GM19238 (cell line): Measurements from ENCODE around the gene TRIM9.
"Not testable (repeated sequence)": the region's sequence is repeated elsewhere in the genome, so short reads cannot be mapped to it uniquely, and the experiment has no call there.

Source experiments
- DNase-seq: peaks from one replicate; pipeline ENCODE4 v3.0.0; 2011; ENCODE audit warnings: low spot score; ENCODE audit not compliant: insufficient read length

Gene TRIM9

DNA sequence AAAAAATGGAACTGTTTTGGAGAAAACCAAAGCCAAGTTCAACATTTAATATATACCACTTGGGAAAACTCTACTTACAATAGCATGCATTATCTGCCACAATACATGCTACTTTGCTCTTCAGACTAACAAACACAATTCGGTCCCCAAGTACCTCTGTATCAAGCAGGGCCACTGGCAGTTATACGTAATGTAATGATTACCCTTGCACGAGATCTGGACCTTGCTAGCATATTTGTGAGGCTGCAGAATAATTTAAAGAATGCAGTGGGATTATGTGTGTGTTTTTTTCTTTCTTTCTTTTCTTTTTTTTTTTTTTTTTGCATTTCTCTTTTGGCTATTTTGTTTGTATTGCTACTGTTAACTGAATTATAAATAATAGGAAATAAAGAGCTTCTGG lies 127.8 kb downstream of the TRIM9 start:
- no peak for DNase-seq

GRCh38 chr14:50964683-50965390 lies 130.1 kb downstream of the TRIM9 start:
- no peak for DNase-seq

DNA sequence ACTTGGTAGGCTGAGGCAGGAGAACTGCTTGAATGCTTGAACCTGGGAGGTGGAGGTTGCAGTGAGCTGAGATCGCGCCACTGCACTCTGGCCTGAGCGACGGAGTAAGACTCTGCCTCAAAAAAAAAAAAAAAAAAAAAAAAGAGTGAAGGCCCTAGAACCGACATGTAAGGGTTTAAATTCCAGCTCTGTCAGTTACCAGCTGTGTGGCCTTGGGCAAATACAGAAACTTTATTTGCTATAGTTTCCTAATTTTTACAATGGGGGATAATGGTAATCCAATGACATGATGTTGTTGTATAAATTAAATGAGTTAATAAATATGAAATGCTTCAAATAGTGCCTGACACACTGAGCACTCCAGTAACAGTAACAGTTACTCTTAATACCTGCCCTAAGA lies 131.0 kb downstream of the TRIM9 start:
- no peak for DNase-seq

- DNase-seq: no peak
Observed at GRCh38 chr14:50961605-50962221, 133.2 kb downstream of the TRIM9 start.

GRCh38 chr14:50957296-50957695 lies 137.6 kb downstream of the TRIM9 start:
- no peak for DNase-seq

DNA sequence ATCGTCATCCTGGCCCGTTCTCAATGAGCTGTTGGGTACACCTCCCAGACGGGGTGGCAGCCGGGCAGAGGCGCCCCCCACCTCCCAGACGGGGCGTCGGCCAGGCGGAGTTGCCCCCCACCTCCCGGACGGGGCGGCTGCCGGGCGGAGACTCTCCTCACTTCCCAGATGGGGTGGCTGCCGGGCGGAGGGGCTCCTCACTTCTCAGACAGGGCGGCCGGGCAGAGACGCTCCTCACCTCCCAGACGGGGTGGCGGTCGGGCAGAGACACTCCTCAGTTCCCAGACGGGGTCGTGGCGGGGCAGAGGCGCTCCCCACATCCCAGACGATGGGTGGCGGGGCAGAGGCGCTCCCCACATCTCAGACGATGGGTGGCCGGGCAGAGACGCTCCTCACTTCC lies 138.5 kb downstream of the TRIM9 start:
- DNase-seq: not testable (repeated sequence)

DNA sequence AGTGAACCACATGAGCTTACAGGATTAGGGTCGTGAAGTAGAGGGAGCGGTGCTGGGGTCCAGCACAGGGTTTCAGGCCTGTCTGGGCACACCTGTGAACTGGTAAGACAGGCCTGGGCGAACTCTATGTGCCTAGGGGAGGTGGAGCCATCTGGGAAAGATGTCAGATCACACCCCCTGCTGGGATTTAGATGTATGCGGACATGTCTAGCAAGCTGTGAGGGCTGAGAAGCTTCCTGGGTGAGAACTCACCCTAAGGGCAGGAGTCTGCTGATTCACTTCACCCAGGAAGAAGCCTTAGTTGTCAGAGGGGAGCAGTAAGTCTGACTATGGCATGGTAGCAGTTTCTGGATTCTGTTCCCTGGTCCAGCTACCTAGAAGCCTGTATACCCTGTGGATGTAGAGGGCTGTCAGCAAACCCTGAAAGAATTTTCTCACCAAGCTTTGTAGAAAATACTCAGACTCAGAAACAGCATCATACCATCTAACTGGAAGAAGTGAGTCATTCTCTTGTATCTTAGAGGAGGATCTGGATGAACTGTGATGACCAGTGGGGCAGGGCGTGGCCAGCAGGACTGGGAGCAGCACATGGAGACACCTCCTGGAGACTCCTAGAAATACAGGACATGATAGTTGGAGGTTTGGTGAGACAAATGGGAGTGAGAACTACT lies 139.4 kb downstream of the TRIM9 start:
- DNase-seq: no peak

DNA sequence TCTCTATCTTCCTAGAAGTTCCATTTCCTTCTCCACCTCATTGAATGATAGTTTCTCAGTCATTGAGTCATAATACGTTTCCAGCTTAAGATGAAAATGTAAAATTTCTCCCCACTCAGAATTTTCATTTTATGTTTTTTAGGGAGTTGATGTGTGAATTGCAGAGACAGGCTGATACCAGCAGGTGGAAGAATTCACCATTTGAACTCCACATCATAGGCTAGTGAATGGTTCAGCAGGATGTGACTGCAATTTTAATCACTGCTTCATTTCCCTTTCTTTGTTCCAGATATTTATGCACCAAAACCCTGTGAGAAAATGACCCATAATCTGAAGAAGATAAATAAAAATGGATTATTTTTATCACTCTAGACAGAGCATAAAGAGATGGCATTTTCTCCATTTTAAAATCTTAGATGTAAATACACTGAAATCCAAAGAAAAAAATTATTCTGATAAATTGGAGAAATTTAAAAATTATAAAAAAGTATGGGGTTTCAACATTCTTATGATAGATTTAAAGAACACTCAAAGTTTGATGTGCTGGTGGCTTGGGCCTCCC lies 140.0 kb downstream of the TRIM9 start:
- DNase-seq: no peak

DNA sequence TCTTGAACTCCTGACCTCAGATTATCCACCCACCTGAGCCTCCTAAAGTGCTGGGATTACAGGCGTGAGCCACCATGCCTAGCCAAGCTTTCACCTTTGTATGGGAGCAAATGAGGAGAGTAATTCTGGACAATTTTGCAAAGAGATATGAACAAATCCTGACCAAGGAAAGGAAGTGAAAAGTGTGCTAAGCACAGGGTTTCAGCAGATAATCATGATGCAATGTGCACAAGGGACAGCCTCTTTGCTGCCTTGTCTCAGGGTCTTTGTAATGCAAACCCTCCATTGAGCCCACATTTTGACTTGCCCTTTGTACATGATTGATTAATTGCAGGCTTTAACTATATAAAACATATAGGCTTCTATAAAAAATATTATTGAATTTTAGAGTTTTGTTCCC lies 141.4 kb downstream of the TRIM9 start:
- no peak for DNase-seq

GRCh38 chr14:50951032-50951431 lies 143.9 kb downstream of the TRIM9 start:
- no peak for DNase-seq

DNA sequence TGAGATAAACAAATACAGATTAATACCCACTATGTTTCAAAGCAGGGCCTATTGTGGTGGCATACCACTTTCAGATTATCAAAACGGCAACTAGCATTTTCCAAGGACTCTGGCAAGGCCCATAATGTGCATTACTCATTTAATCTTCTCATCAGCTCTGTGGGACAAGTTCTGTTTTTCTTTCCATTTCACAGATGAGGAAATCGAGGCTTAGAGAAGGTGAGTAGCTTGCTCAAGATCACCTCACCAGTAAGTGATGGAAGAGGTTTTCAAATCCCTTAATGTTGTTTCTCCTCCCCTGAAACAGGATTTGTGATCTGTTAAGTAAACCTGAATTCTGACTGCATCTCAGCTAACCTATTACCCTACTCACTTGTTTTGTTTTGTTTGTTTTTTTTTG lies 146.7 kb downstream of the TRIM9 start:
- no peak for DNase-seq

GRCh38 chr14:50947446-50947845 lies 147.5 kb downstream of the TRIM9 start:
- DNase-seq: no peak

DNA sequence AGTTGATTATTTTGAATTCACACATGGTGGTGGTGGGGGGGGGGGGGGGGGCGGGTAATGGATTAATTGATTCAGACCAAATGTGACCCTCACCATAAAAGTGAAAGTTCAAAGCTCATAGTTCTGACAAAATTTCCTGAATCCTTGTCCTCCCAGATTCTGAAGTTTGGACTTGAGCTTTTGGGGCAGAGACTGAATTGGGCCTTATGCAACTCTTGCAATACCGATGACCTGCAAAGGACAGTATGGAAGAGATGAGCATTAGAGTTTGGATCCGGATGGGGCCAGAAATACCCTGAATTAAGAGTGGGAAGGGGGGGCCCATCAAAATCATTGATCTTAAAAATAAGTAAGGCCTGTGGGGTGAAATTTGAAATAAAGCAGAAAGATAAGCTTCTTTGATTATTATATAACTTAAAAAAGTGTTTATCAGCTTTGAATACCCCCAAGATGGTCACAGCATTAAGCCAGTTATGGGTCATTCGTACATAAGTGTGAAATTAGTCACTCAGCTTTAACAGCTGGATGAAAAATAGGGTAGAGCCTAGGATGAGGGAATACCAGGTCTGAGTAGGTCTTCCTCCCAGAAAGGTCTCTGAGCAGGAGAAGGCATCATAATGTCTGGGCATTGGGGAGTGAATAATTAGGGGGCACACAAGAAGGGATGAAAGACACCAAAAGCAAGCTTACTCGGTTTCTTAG lies 148.5 kb downstream of the TRIM9 start:
- DNase-seq: no peak

GRCh38 chr14:50944647-50945413 lies 150.1 kb downstream of the TRIM9 start:
- no peak for DNase-seq

- DNase-seq: peak; percentile 23
Observed at GRCh38 chr14:50943943-50944646, 150.8 kb downstream of the TRIM9 start, which contains the start of gene PYGL. PYGL (minus strand) TSS chr14:50944483; CDS start chr14:50944403, 80 bp downstream.

DNA sequence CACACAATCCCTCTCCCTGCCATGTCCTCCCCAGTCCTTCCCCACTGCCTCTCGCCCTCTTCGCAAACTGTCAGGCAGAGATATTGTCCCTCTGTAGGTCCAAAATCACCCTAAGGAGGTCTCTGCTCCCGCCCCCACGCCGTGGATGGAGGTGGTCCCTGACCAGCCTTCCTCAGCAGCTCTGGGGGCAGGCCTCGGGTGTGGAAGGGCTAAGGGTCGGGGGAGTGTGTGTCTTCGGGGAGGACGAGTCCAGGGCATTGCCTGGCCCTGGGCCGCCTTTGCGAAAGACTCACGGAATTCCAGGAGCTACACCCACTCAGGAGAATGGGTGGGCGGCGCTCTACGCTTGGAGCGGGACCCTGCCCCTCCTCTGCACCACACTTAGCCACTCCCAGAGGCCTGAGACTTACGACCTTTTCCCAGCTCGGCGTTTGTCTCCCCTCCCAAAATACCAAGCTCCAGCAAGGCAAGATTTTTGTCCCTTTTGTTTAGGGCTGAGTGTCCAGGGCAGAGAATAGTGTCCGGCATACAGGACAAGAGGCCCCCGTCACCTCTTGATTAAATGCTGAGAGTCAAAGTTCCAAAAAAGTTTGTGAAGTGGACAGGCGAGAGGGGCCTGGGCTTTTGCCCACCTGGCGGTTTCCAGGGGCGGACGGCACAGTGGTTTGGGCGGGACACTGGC lies 151.5 kb downstream of the TRIM9 start:
- DNase-seq: no peak

DNA sequence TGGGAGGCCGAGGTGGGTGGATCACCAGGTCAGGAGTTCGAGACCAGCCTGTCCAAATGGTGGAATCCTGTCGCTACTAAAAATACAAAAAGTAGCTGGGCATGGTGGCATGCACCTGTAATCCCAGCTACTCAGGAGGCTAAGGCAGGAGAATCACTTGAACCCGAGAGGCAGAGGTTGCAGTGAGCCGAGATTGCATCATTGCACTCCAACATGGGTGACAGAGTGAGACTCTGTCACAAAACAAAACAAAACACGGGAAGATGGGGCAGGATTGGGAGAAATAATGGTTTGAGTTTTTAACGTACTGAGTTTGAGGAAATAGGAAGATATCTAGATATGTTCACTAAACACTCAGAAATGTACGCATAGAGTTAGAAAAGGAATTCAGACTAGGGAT lies 153.3 kb downstream of the TRIM9 start:
- DNase-seq: not testable (repeated sequence)

- no peak for DNase-seq
Observed at GRCh38 chr14:50941151-50941550, 153.8 kb downstream of the TRIM9 start.

DNA sequence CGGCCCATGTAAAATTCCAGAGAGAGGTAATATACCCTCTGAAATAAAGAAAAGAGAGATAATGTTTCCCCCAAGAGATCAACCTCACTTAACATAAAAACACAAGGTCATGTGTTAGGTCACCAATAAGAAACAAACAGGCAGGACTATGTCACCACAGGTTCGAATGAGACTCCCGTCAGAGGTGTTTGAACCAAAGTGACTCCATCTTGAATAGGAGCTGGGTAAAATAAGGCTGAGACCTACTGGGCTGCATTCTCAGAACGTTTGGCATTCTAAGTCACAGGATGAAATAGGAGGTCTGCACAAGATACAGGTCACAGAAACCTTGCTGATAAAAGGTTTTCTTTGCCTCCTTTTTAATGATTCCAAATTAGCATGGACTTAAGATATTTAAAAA lies 157.1 kb downstream of the TRIM9 start:
- DNase-seq: no peak

GRCh38 chr14:50937325-50937724 lies 157.6 kb downstream of the TRIM9 start:
- no peak for DNase-seq
